HepG2 (cell line): Measurements from ENCODE around the gene PHLDB1. TPM values are rescaled to one million over a fixed set of nuclear protein-coding genes. Genes with fewer than 3 reads are reported as not detected.

ENCODE experiments used
- ARNT2 ChIP-seq: sonication (generic); formaldehyde crosslinking; IDR thresholded peaks from 2 replicates; pipeline ENCODE4 v1.8.0; 2022; ENCODE audit warnings: mild to moderate bottlenecking, low read depth, missing genetic modification reagents, moderate library complexity
- CBFB ChIP-seq: sonication (generic); formaldehyde crosslinking; IDR thresholded peaks from 2 replicates; pipeline ENCODE4 v1.4.0; 2020; ENCODE audit warnings: missing genetic modification reagents
- CENPBD1 ChIP-seq: sonication (generic); formaldehyde crosslinking; IDR thresholded peaks from 2 replicates; pipeline ENCODE4 v1.8.0; 2022; ENCODE audit warnings: missing genetic modification reagents, low read depth, mild to moderate bottlenecking, borderline replicate concordance
- CREM ChIP-seq, 2 experiments: sonication (generic) in 1 of 2; formaldehyde crosslinking in 1 of 2; IDR thresholded peaks; 2 replicates each; pipeline versions ENCODE4 v1.4.0 to v1.6.1; 2016 to 2020; ENCODE audit warnings: antibody characterized with exemption in 1 of 2, mild to moderate bottlenecking in 1 of 2, missing genetic modification reagents in 1 of 2
- DNMT1 ChIP-seq: sonication (generic); formaldehyde crosslinking; IDR thresholded peaks from 2 replicates; pipeline ENCODE4 v1.5.1; 2020; ENCODE audit warnings: mild to moderate bottlenecking, missing genetic modification reagents
- ERF ChIP-seq: IDR thresholded peaks from 2 replicates; pipeline ENCODE4 v1.6.1; 2018; ENCODE audit warnings: missing biosample characterization, missing genetic modification reagents
- FOXP4 ChIP-seq: sonication (generic); formaldehyde crosslinking; IDR thresholded peaks from 2 replicates; pipeline ENCODE4 v1.4.0; 2020; ENCODE audit warnings: missing genetic modification reagents
- GATAD2A ChIP-seq: IDR thresholded peaks from 2 replicates; pipeline ENCODE4 v1.6.1; 2016
- HNF1B ChIP-seq: sonication (generic); formaldehyde crosslinking; IDR thresholded peaks from 2 replicates; pipeline ENCODE4 v1.5.1; 2020; ENCODE audit warnings: mild to moderate bottlenecking, moderate library complexity, missing genetic modification reagents
- IRX3 ChIP-seq: sonication (generic); formaldehyde crosslinking; IDR thresholded peaks from 2 replicates; pipeline ENCODE4 v1.8.1; 2023; ENCODE audit warnings: mild to moderate bottlenecking, low read depth, missing genetic modification reagents, borderline replicate concordance
- KLF12 ChIP-seq: sonication (generic); formaldehyde crosslinking; IDR thresholded peaks from 2 replicates; pipeline ENCODE4 v1.4.0; 2020; ENCODE audit warnings: missing genetic modification reagents, borderline replicate concordance
- KMT2A ChIP-seq: sonication (generic); formaldehyde crosslinking; IDR thresholded peaks from 2 replicates; pipeline ENCODE4 v1.4.0; 2020; ENCODE audit warnings: missing genetic modification reagents
- MAZ ChIP-seq, 2 experiments: sonication (generic) in 1 of 2; formaldehyde crosslinking in 1 of 2; IDR thresholded peaks; 2 replicates each; pipeline versions ENCODE4 v1.5.0 to v1.6.1; 2012 to 2020; ENCODE audit warnings: low read depth in 2 of 2, mild to moderate bottlenecking in 2 of 2, borderline replicate concordance in 1 of 2, improper control_type of control experiment in 1 of 2, low read length in 1 of 2, missing genetic modification reagents in 1 of 2, moderate library complexity in 1 of 2
- NCOA5 ChIP-seq: sonication (generic); formaldehyde crosslinking; IDR thresholded peaks from 2 replicates; pipeline ENCODE4 v1.4.0; 2020; ENCODE audit warnings: missing genetic modification reagents
- RAD51 ChIP-seq: fragments of 450-650 bp; IDR thresholded peaks from 2 replicates; pipeline ENCODE4 v1.6.1; 2016; ENCODE audit warnings: borderline replicate concordance
- RBFOX2 ChIP-seq: fragments of 200-400 bp; formaldehyde crosslinking; IDR thresholded peaks from 2 replicates; pipeline ENCODE4 v1.6.1; 2017; ENCODE audit warnings: low read depth, mild to moderate bottlenecking, low read length
- SMYD3 ChIP-seq: sonication (generic); formaldehyde crosslinking; IDR thresholded peaks from 2 replicates; pipeline ENCODE4 v1.8.1; 2023; ENCODE audit warnings: mild to moderate bottlenecking, missing genetic modification reagents
- TBX3 ChIP-seq: fragments of 450-650 bp; IDR thresholded peaks from 2 replicates; pipeline ENCODE4 v1.6.1; 2017; ENCODE audit warnings: antibody characterized with exemption, mild to moderate bottlenecking, inconsistent platforms, borderline replicate concordance
- ZEB1 ChIP-seq: IDR thresholded peaks from 2 replicates; pipeline ENCODE4 v1.6.1; 2012; ENCODE audit warnings: mild to moderate bottlenecking, low read depth, inconsistent platforms; ENCODE audit not compliant: insufficient replicate concordance
- ZFP90 ChIP-seq: sonication (generic); formaldehyde crosslinking; IDR thresholded peaks from 2 replicates; pipeline ENCODE4 v1.8.0; 2022; ENCODE audit warnings: missing genetic modification reagents, mild to moderate bottlenecking, inconsistent platforms, borderline replicate concordance
- ZNF30 ChIP-seq: sonication (generic); formaldehyde crosslinking; IDR thresholded peaks from 2 replicates; pipeline ENCODE4 v1.5.0; 2020; ENCODE audit warnings: mild to moderate bottlenecking, missing genetic modification reagents
- ZNF326 ChIP-seq: sonication (generic); formaldehyde crosslinking; IDR thresholded peaks from 2 replicates; pipeline ENCODE4 v1.4.0; 2020; ENCODE audit warnings: missing genetic modification reagents, borderline replicate concordance
- ZNF331 ChIP-seq: sonication (generic); formaldehyde crosslinking; IDR thresholded peaks from 2 replicates; pipeline ENCODE4 v1.4.0; 2020; ENCODE audit warnings: missing genetic modification reagents
- ZNF562 ChIP-seq: sonication (generic); formaldehyde crosslinking; IDR thresholded peaks from 2 replicates; pipeline ENCODE4 v1.8.0; 2022; ENCODE audit warnings: missing genetic modification reagents, borderline replicate concordance
- ZNF605 ChIP-seq: sonication (generic); formaldehyde crosslinking; IDR thresholded peaks from 2 replicates; pipeline ENCODE4 v1.8.0; 2022; ENCODE audit warnings: mild to moderate bottlenecking, missing genetic modification reagents
- ZNF792 ChIP-seq: IDR thresholded peaks from 2 replicates; pipeline ENCODE4 v1.6.1; 2016
- ZSCAN12 ChIP-seq: sonication (generic); formaldehyde crosslinking; IDR thresholded peaks from 2 replicates; pipeline ENCODE4 v1.9.0; 2021; ENCODE audit warnings: mild to moderate bottlenecking, missing genetic modification reagents
- ZZZ3 ChIP-seq: sonication (generic); formaldehyde crosslinking; IDR thresholded peaks from 2 replicates; pipeline ENCODE4 v1.4.0; 2020; ENCODE audit warnings: missing genetic modification reagents, mild to moderate bottlenecking, borderline replicate concordance
- polyA plus RNA-seq, 8 experiments: library from polyadenylated mRNA; depleted of rRNA in 3 of 8; stranded (reverse) in 7 of 8; unstranded in 1 of 8; fragments of >200 nt; fragmentation: Illumina TruSeq in 4 of 8; extraction: Trizol in 4 of 8; gene quantifications; 2 replicates each; pipeline versions ENCODE4 v1.2.1 to v1.2.3, GENCODE V29; 2011 to 2016; ENCODE audit warnings: low read depth in 4 of 8, missing spikeins in 1 of 8, mixed read lengths in 1 of 8; ENCODE audit not compliant: insufficient read depth in 1 of 8
- total RNA-seq, 5 experiments: library from RNA; depleted of rRNA; stranded (reverse); fragments of >200 nt; fragmentation: Illumina TruSeq; extraction: Trizol; gene quantifications; 2 replicates each; pipeline ENCODE4 v1.2.3, GENCODE V29; 2016; ENCODE audit warnings: low read depth in 1 of 5

Gene PHLDB1
- total and polyA plus RNA-seq, 2 of the 13 experiments (the other 11 are each of a cell fraction or from before 2014, with no cell fraction given), result 13.8 to 14.2 TPM

GRCh38 chr11:118659314-118659952 is 52.0 kb downstream of the PHLDB1 start (continued):
- TF ChIP-seq SMYD3 (CRISPR knock-in tag) (0 out of 2 replicates have a peak, but pooled peaks have one; percentile 24), ARNT2 (CRISPR knock-in tag) (peak; percentile 66; the same call in 1 of the 2 replicates), KLF12 (CRISPR knock-in tag) (no peak), ZNF562 (no peak), ZFP90 (CRISPR knock-in tag) (0 out of 2 replicates have a peak, but pooled peaks have one; percentile 38), KMT2A (CRISPR knock-in tag) (no peak), DNMT1 (CRISPR knock-in tag) (no peak), ZNF326 (no peak), FOXP4 (0 out of 2 replicates have a peak, but pooled peaks have one; percentile 25), ZZZ3 (0 out of 2 replicates have a peak, but pooled peaks have one; percentile 6), RBFOX2 (no peak), TBX3 (no peak), ZNF792 (0 out of 2 replicates have a peak, but pooled peaks have one; percentile 36), CREM (IDR thresholded peaks at IDR 0.05) (no peak), CREM (CRISPR knock-in tag; IDR thresholded peaks at IDR 0.05) (no peak), CBFB (CRISPR knock-in tag) (peak; percentile 72), CENPBD1 (CRISPR knock-in tag) (no peak), HNF1B (CRISPR knock-in tag) (peak; percentile 79), ZNF605 (CRISPR knock-in tag) (no peak), ZSCAN12 (CRISPR knock-in tag) (no peak), NCOA5 (CRISPR knock-in tag) (no peak), RAD51 (no peak), ERF (CRISPR knock-in tag) (peak; percentile 78; the same call in 1 of the 2 replicates), GATAD2A (peak; percentile 64), ZNF30 (CRISPR knock-in tag) (no peak), ZNF331 (CRISPR knock-in tag) (peak; percentile 51; the same call in 1 of the 2 replicates), IRX3 (CRISPR knock-in tag) (no peak), ZEB1 (peak; percentile 36), MAZ (IDR thresholded peaks at IDR 0.05; ENCODE audit: borderline replicate concordance, low read depth, low read length) (peak; percentile 33; the same call in 1 of the 2 replicates), MAZ (CRISPR knock-in tag; IDR thresholded peaks at IDR 0.05; ENCODE audit: low read depth) (peak; percentile 68; the same call in 1 of the 2 replicates)
